K562 (cell line): ENCODE results near the gene ATG13. TPM values are rescaled to one million over a fixed set of nuclear protein-coding genes. Genes with fewer than 3 reads are reported as not detected.
A peak's percentile ranks its signal among the peaks of the same experiment; 100 is the strongest.

Experiments
- AFF1 ChIP-seq, 2 experiments: fragments of 450-650 bp; IDR thresholded peaks; 2 replicates each; pipeline ENCODE4 v1.6.1; 2018; ENCODE audit warnings: mild to moderate bottlenecking in 2 of 2, low read depth in 1 of 2; ENCODE audit not compliant: partially characterized antibody in 2 of 2
- ARNT ChIP-seq, 2 experiments: fragments of 450-650 bp; IDR thresholded peaks; 2 replicates each; pipeline ENCODE4 v1.6.1; 2016; ENCODE audit warnings: mild to moderate bottlenecking in 1 of 2
- BRF1 ChIP-seq: IDR thresholded peaks from 3 replicates; pipeline ENCODE4 v1.6.1; 2011; ENCODE audit warnings: borderline replicate concordance, mild to moderate bottlenecking; ENCODE audit not compliant: insufficient read length; ENCODE audit errors: extremely low read depth
- ELK1 ChIP-seq: sonication (generic); formaldehyde crosslinking; IDR thresholded peaks from 2 replicates; pipeline ENCODE4 v1.8.1; 2022; ENCODE audit warnings: missing genetic modification reagents
- KLF6 ChIP-seq: fragments of 250-450 bp; sonication (Bioruptor Pico); IDR thresholded peaks from 2 replicates; pipeline ENCODE4 v1.4.0; 2020; ENCODE audit warnings: mild to moderate bottlenecking, moderate library complexity, borderline replicate concordance
- LEF1 ChIP-seq: fragments of 450-650 bp; IDR thresholded peaks from 2 replicates; pipeline ENCODE4 v1.6.1; 2016; ENCODE audit warnings: mild to moderate bottlenecking
- MAZ ChIP-seq, 2 experiments: fragments of 450-650 bp in 1 of 2; sonication (generic) in 1 of 2; formaldehyde crosslinking; IDR thresholded peaks in 1 of 2; conservative IDR thresholded peaks in 1 of 2; 2 replicates each; pipeline versions ENCODE4 v1.4.0 to v1.5.0; 2020; ENCODE audit warnings: mild to moderate bottlenecking in 1 of 2, missing genetic modification reagents in 1 of 2
- MCM3 ChIP-seq: fragments of 450-650 bp; IDR thresholded peaks from 2 replicates; pipeline ENCODE4 v1.6.1; 2016
- MYC ChIP-seq, 2 experiments: fragments of 250-450 bp in 1 of 2; sonication (Bioruptor Pico) in 1 of 2; IDR thresholded peaks; 2 replicates each; pipeline versions ENCODE4 v1.5.1 to v1.6.1; 2012 to 2021; ENCODE audit warnings: low read depth in 2 of 2, borderline replicate concordance in 1 of 2, improper control_type of control experiment in 1 of 2, low read length in 1 of 2, mild to moderate bottlenecking in 1 of 2, moderate library complexity in 1 of 2
- NFXL1 ChIP-seq: fragments of 450-650 bp; formaldehyde crosslinking; IDR thresholded peaks from 2 replicates; pipeline ENCODE4 v1.4.0; 2021; ENCODE audit warnings: mild to moderate bottlenecking
- NFYB ChIP-seq: IDR thresholded peaks from 2 replicates; pipeline ENCODE4 v1.6.1; 2011; ENCODE audit warnings: mild to moderate bottlenecking, moderate library complexity; ENCODE audit not compliant: insufficient read length; ENCODE audit errors: extremely low read depth
- PREB ChIP-seq: sonication (generic); formaldehyde crosslinking; IDR thresholded peaks from 2 replicates; pipeline ENCODE4 v1.8.1; 2023; ENCODE audit warnings: mild to moderate bottlenecking, missing genetic modification reagents
- PTTG1 ChIP-seq: fragments of 450-650 bp; IDR thresholded peaks from 2 replicates; pipeline ENCODE4 v1.6.1; 2016; ENCODE audit warnings: low read depth, mild to moderate bottlenecking, missing genetic modification characterization, missing compliant biosample characterization
- PYGO2 ChIP-seq: fragments of 450-650 bp; IDR thresholded peaks from 2 replicates; pipeline ENCODE4 v1.6.1; 2016; ENCODE audit warnings: mild to moderate bottlenecking, missing genetic modification characterization, moderate library complexity, missing compliant biosample characterization
- RFX7 ChIP-seq: fragments of 250-450 bp; sonication (Bioruptor Pico); IDR thresholded peaks from 2 replicates; pipeline ENCODE4 v1.5.1; 2021; ENCODE audit warnings: mild to moderate bottlenecking
- SMARCA5 ChIP-seq: fragments of 450-650 bp; IDR thresholded peaks from 2 replicates; pipeline ENCODE4 v1.6.1; 2016
- ZNF274 ChIP-seq: IDR thresholded peaks from 2 replicates; pipeline ENCODE4 v1.6.1; 2011; ENCODE audit warnings: low read depth, mild to moderate bottlenecking, low read length, moderate library complexity, borderline replicate concordance
- ZNF324 ChIP-seq: fragments of 250-450 bp; sonication (Bioruptor Pico); IDR thresholded peaks from 2 replicates; pipeline ENCODE4 v1.4.0; 2020; ENCODE audit warnings: mild to moderate bottlenecking
- polyA plus RNA-seq, 8 experiments: library from polyadenylated mRNA; depleted of rRNA in 4 of 8; stranded (reverse) in 5 of 8; unstranded in 3 of 8; fragments of >200 nt; fragmentation: Nextera tagmentation in 2 of 8; fragmentation: Illumina TruSeq in 1 of 8; extraction: Ambion mirVana in 2 of 8; extraction: Trizol in 1 of 8; gene quantifications; 2 replicates each; pipeline versions ENCODE4 v1.2.1 to v1.2.3, GENCODE V29; 2011 to 2014; ENCODE audit warnings: inconsistent platforms in 1 of 8, missing spikeins in 1 of 8
- total RNA-seq, 7 experiments: library from RNA; depleted of rRNA in 6 of 7; stranded (reverse); fragments of >200 nt in 6 of 7; fragmentation: Illumina TruSeq in 2 of 7; extraction: Trizol in 2 of 7; gene quantifications; 2 replicates each; pipeline versions ENCODE4 v1.2.1 to v1.2.3, GENCODE V29; 2011 to 2021; ENCODE audit warnings: low replicate concordance in 1 of 7
- TF ChIP-seq, protein P1 (sequence below): sonication (generic); formaldehyde crosslinking; IDR thresholded peaks from 2 replicates; pipeline ENCODE4 v1.9.0; 2022; ENCODE audit warnings: mild to moderate bottlenecking, missing genetic modification reagents
- TF ChIP-seq, protein P2 (sequence below): fragments of 450-650 bp; IDR thresholded peaks from 2 replicates; pipeline ENCODE4 v1.6.1; 2017; ENCODE audit warnings: mild to moderate bottlenecking, moderate library complexity

The ATG13 gene
- total and polyA plus RNA-seq, 9 of the 15 experiments (the other 6 are each of a cell fraction or from before 2014, with no cell fraction given): 13.1 to 61.5 (median 36.5) TPM

GRCh38 chr11:46616551-46617133, 711 bp upstream of the ATG13 start (continued):
- TF ChIP-seq ARNT (IDR thresholded peaks at IDR 0.05) (no peak), MYC (IDR thresholded peaks at IDR 0.05; ENCODE audit: low read depth, low read length) (no peak), MYC (CRISPR knock-in tag; IDR thresholded peaks at IDR 0.05; ENCODE audit: borderline replicate concordance, low read depth) (no peak), RFX7 (CRISPR knock-in tag) (no peak), SMARCA5 (0 out of 2 replicates have a peak, but pooled peaks have one; percentile 12), ELK1 (CRISPR knock-in tag) (no peak), MAZ (CRISPR knock-in tag; conservative IDR thresholded peaks at IDR 0.05 in 1 of 2, IDR thresholded peaks at IDR 0.05 in 1 of 2) (no peak), ZNF324 (CRISPR knock-in tag) (no peak), ZNF274 (no peak), KLF6 (CRISPR knock-in tag) (no peak), AFF1 (IDR thresholded peaks at IDR 0.05; ENCODE audit: low read depth in 1 of 2, partially characterized antibody in 2 of 2) (peak in 1 of 2 experiments; percentile 61), NFXL1 (CRISPR knock-in tag) (no peak), PYGO2 (tag) (no peak), PTTG1 (tag) (no peak), PREB (CRISPR knock-in tag) (no peak), NFYB (no peak), MCM3 (no peak), BRF1 (no peak), LEF1 (no peak)
- TF ChIP-seq, protein P1, sequence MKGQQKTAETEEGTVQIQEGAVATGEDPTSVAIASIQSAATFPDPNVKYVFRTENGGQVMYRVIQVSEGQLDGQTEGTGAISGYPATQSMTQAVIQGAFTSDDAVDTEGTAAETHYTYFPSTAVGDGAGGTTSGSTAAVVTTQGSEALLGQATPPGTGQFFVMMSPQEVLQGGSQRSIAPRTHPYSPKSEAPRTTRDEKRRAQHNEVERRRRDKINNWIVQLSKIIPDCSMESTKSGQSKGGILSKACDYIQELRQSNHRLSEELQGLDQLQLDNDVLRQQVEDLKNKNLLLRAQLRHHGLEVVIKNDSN (CRISPR knock-in tag): no peak
- TF ChIP-seq, protein P2, sequence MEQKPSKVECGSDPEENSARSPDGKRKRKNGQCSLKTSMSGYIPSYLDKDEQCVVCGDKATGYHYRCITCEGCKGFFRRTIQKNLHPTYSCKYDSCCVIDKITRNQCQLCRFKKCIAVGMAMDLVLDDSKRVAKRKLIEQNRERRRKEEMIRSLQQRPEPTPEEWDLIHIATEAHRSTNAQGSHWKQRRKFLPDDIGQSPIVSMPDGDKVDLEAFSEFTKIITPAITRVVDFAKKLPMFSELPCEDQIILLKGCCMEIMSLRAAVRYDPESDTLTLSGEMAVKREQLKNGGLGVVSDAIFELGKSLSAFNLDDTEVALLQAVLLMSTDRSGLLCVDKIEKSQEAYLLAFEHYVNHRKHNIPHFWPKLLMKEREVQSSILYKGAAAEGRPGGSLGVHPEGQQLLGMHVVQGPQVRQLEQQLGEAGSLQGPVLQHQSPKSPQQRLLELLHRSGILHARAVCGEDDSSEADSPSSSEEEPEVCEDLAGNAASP: no peak
